Measurements from ENCODE around the gene PDSS2. TPM values are rescaled to one million over a fixed set of nuclear protein-coding genes. Genes with fewer than 3 reads are reported as not detected.

Gene PDSS2
- polyA plus RNA-seq, 1 donor (not counting 4 experiments of a cell fraction or from before 2014, with no cell fraction given) = 12.5 TPM

DNA sequence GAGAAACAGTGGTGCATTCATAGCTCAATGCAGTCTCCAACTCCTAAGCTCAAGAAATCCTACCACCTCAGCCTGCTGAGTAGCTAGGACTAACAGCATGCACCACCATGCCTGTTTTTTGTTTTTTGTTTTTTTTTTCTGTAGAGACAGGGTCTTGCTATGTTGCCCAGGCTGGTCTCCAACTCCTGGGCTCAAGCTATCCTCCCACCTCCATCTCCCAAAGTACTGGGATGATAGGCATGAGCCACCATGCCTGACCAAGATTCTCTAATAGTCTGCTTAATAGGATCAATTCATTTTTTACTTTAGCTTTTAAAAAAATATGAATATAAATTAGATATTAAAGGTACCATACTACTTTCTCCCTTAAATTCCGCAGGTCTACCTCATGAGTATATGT lies 191.7 kb downstream of the PDSS2 start:
- no peak overlapping the region for H3K27ac ChIP-seq (ENCODE audit: control insufficient read depth, insufficient read depth, low read length)
- H3K79me2 ChIP-seq (ENCODE audit: control insufficient read depth, insufficient read depth, low read length) = no peaks in the 10 kb centered on the region
- DNase-seq (ENCODE audit: low read depth, low spot score) (no peak), FAIRE-seq (no peak)
- H4K20me1 ChIP-seq (ENCODE audit: control insufficient read depth, extremely low read depth, insufficient read depth, low read length) = no peaks in the 10 kb centered on the region
- no peaks in the 10 kb centered on the region for H3K27me3 ChIP-seq (ENCODE audit: control insufficient read depth, extremely low read depth, insufficient read depth, low read length)
- no peak overlapping the region for H3K9ac ChIP-seq (ENCODE audit: control insufficient read depth, extremely low read depth, insufficient read depth, low read length)
- no peaks in the 10 kb centered on the region for H3K36me3 ChIP-seq (ENCODE audit: control insufficient read depth in 2 of 2, extremely low read depth in 1 of 2, insufficient read depth in 2 of 2, low read length in 2 of 2)
- no peak overlapping the region for H3K4me2 ChIP-seq (ENCODE audit: control insufficient read depth, extremely low read depth, insufficient read depth, low read depth, low read length)
- no peak overlapping the region for H3K4me3 ChIP-seq (ENCODE audit: control insufficient read depth in 2 of 3, extremely low read depth in 1 of 3, insufficient read depth in 2 of 3, low read depth in 1 of 3, low read length in 3 of 3)
- dilution Hi-C loops (cut with MboI; ENCODE audit: extremely low pct_ligation_motif_present, low sequenced_read_pairs) = no loop called here
- no peak for TF ChIP-seq EZH2 (IDR thresholded peaks at IDR 0.05; ENCODE audit: low read length)
- TF ChIP-seq, protein P1, sequence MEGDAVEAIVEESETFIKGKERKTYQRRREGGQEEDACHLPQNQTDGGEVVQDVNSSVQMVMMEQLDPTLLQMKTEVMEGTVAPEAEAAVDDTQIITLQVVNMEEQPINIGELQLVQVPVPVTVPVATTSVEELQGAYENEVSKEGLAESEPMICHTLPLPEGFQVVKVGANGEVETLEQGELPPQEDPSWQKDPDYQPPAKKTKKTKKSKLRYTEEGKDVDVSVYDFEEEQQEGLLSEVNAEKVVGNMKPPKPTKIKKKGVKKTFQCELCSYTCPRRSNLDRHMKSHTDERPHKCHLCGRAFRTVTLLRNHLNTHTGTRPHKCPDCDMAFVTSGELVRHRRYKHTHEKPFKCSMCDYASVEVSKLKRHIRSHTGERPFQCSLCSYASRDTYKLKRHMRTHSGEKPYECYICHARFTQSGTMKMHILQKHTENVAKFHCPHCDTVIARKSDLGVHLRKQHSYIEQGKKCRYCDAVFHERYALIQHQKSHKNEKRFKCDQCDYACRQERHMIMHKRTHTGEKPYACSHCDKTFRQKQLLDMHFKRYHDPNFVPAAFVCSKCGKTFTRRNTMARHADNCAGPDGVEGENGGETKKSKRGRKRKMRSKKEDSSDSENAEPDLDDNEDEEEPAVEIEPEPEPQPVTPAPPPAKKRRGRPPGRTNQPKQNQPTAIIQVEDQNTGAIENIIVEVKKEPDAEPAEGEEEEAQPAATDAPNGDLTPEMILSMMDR (optimal IDR thresholded peaks at IDR 0.05 in 1 of 3, IDR thresholded peaks at IDR 0.05 in 1 of 3, conservative IDR thresholded peaks at IDR 0.05 in 1 of 3; ENCODE audit: extremely low read depth in 1 of 3, insufficient read depth in 2 of 3, low read length in 3 of 3) = no peak
- H2AFZ ChIP-seq (ENCODE audit: control insufficient read depth, low read length) = no peak overlapping the region
- no peaks in the 10 kb centered on the region for H3K9me1 ChIP-seq (ENCODE audit: control insufficient read depth, extremely low read depth, insufficient read depth, low read length)
- peaks cover 11% of the 10 kb centered on the region for H3K4me1 ChIP-seq (ENCODE audit: control insufficient read depth, extremely low read depth, insufficient read depth, low read length)
- H3K9me3 ChIP-seq (ENCODE audit: control insufficient read depth, low read depth, low read length) = no peaks in the 10 kb centered on the region

DNA sequence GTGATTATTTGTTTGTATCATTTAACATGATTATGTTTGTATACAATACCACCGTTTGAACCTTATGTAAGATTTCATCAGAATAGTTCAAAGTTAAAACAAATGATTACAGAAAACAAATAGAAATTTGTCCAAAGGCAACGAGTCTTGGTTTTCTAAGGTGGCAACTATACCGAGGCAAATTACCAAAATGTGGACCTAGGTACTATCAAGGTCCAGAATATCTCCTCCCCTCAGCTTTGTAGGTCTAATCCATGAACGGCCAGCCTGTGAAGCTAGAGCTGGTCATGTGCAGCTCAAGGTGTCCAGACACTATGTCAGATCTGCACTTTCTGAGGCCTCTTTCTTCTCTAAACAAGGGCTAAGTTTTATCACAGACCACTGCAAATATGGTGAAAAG lies 192.4 kb downstream of the PDSS2 start:
- dilution Hi-C loops (cut with MboI; ENCODE audit: extremely low pct_ligation_motif_present, low sequenced_read_pairs) = no loop called here
- Histone ChIP-seq H3K36me3 (ENCODE audit: control insufficient read depth in 2 of 2, extremely low read depth in 1 of 2, insufficient read depth in 2 of 2, low read length in 2 of 2) (no peaks in the 10 kb centered on the region), H3K4me3 (ENCODE audit: control insufficient read depth in 2 of 3, extremely low read depth in 1 of 3, insufficient read depth in 2 of 3, low read depth in 1 of 3, low read length in 3 of 3) (no peak overlapping the region), H4K20me1 (ENCODE audit: control insufficient read depth, extremely low read depth, insufficient read depth, low read length) (no peaks in the 10 kb centered on the region), H3K27me3 (ENCODE audit: control insufficient read depth, extremely low read depth, insufficient read depth, low read length) (no peaks in the 10 kb centered on the region), H3K27ac (ENCODE audit: control insufficient read depth, insufficient read depth, low read length) (no peak overlapping the region), H2AFZ (ENCODE audit: control insufficient read depth, low read length) (no peak overlapping the region), H3K4me1 (ENCODE audit: control insufficient read depth, extremely low read depth, insufficient read depth, low read length) (peaks cover 11% of the 10 kb centered on the region), H3K79me2 (ENCODE audit: control insufficient read depth, insufficient read depth, low read length) (no peaks in the 10 kb centered on the region), H3K9me3 (ENCODE audit: control insufficient read depth, low read depth, low read length) (no peaks in the 10 kb centered on the region), H3K9ac (ENCODE audit: control insufficient read depth, extremely low read depth, insufficient read depth, low read length) (no peak overlapping the region), H3K4me2 (ENCODE audit: control insufficient read depth, extremely low read depth, insufficient read depth, low read depth, low read length) (no peak overlapping the region), H3K9me1 (ENCODE audit: control insufficient read depth, extremely low read depth, insufficient read depth, low read length) (no peaks in the 10 kb centered on the region)
- FAIRE-seq (no peak), DNase-seq (ENCODE audit: low read depth, low spot score) (no peak)
- TF ChIP-seq, protein P1 (optimal IDR thresholded peaks at IDR 0.05 in 1 of 3, IDR thresholded peaks at IDR 0.05 in 1 of 3, conservative IDR thresholded peaks at IDR 0.05 in 1 of 3; ENCODE audit: extremely low read depth in 1 of 3, insufficient read depth in 2 of 3, low read length in 3 of 3) = no peak
- no peak for TF ChIP-seq EZH2 (IDR thresholded peaks at IDR 0.05; ENCODE audit: low read length)

Data from keratinocyte (primary cell).